PC-9 (cell line): ENCODE data around the gene HIBADH.

Experiments used
- EZH2 ChIP-seq: fragments of 200-600 bp; sonication (generic); IDR thresholded peaks from 2 replicates; pipeline ENCODE4 v1.8.0; 2017; ENCODE audit warnings: antibody characterized with exemption, low read depth
- TF ChIP-seq, protein P1 (sequence below): fragments of 200-600 bp; sonication (generic); conservative IDR thresholded peaks from 2 replicates; pipeline ENCODE4 v1.6.1; 2017; ENCODE audit warnings: mixed run types, antibody characterized with exemption, mild to moderate bottlenecking, moderate library complexity

DNA sequence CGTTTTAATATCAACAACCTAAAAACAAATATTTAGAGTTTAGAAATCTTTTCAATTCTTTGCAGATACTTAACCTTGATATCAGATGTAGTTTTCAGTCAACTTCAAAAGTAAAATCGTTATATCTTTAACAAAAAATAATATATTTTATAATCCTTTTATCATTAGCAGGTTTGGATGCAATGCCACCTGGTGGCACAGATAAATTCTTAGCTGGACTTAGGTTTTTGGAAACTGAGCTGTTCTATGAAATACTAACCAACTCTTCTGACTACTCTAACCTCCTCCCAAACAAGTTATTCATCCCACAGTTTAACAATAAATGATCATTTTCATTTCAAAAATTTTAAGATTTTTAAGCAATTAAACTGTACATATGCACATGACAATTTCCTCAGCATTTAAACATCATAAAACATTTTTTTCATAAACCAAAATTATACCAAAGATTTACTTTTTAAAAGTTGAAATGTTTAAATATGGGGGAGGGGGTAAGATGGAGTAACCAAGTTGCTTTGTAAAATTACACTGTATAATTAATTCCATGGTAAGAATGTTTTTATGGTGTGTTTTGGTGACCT lies 56.9 kb downstream of the HIBADH start:
- TF ChIP-seq, protein P1, sequence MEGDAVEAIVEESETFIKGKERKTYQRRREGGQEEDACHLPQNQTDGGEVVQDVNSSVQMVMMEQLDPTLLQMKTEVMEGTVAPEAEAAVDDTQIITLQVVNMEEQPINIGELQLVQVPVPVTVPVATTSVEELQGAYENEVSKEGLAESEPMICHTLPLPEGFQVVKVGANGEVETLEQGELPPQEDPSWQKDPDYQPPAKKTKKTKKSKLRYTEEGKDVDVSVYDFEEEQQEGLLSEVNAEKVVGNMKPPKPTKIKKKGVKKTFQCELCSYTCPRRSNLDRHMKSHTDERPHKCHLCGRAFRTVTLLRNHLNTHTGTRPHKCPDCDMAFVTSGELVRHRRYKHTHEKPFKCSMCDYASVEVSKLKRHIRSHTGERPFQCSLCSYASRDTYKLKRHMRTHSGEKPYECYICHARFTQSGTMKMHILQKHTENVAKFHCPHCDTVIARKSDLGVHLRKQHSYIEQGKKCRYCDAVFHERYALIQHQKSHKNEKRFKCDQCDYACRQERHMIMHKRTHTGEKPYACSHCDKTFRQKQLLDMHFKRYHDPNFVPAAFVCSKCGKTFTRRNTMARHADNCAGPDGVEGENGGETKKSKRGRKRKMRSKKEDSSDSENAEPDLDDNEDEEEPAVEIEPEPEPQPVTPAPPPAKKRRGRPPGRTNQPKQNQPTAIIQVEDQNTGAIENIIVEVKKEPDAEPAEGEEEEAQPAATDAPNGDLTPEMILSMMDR: peak; percentile 76
- no peak for TF ChIP-seq EZH2
